DND-41 (cell line): ENCODE data around the gene SEMA3D.

ENCODE experiments used
- EZH2 ChIP-seq: IDR thresholded peaks from 3 replicates; pipeline ENCODE4 v1.6.1; 2012; ENCODE audit warnings: borderline replicate concordance, low read depth, mild to moderate bottlenecking, moderate library complexity, low read length, inconsistent platforms; ENCODE audit not compliant: severe bottlenecking
- TF ChIP-seq, protein P1 (sequence below): IDR thresholded peaks from 2 replicates; pipeline ENCODE4 v1.5.1; 2012; ENCODE audit warnings: borderline replicate concordance, low read length, moderate library complexity, mild to moderate bottlenecking; ENCODE audit not compliant: poor library complexity, severe bottlenecking; ENCODE audit errors: extremely low read depth

DNA sequence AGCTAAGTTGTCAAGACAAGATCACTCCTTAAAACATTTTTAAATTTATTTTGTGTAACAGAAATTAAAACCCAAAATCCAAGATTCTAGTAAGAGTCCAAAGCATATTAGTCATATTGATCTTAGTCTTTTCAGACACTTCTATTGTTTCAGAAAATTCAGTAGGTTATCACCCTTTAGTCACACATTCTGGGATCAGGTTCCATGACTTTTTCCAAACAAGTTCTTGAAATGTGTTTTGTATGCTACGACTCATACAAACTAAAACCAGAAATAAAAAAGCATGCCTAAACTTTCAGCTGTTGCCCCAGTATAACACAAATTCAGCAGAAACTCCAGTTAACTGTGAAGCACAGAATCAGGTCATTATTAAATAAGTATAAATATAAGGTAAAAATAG, 10.7 kb downstream of the SEMA3D start:
- TF ChIP-seq, protein P1, sequence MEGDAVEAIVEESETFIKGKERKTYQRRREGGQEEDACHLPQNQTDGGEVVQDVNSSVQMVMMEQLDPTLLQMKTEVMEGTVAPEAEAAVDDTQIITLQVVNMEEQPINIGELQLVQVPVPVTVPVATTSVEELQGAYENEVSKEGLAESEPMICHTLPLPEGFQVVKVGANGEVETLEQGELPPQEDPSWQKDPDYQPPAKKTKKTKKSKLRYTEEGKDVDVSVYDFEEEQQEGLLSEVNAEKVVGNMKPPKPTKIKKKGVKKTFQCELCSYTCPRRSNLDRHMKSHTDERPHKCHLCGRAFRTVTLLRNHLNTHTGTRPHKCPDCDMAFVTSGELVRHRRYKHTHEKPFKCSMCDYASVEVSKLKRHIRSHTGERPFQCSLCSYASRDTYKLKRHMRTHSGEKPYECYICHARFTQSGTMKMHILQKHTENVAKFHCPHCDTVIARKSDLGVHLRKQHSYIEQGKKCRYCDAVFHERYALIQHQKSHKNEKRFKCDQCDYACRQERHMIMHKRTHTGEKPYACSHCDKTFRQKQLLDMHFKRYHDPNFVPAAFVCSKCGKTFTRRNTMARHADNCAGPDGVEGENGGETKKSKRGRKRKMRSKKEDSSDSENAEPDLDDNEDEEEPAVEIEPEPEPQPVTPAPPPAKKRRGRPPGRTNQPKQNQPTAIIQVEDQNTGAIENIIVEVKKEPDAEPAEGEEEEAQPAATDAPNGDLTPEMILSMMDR = no peak
- TF ChIP-seq EZH2 = no peak
